Small intestine (tissue), 7 donors: ENCODE results near the gene MOGAT3. TPM values are rescaled to one million over a fixed set of nuclear protein-coding genes. Genes with fewer than 3 reads are reported as not detected.

ENCODE experiments used
- DNase-seq, 2 donors: peaks; one replicate each; pipeline versions ENCODE4 v3.0.0 to v3.0.0-alpha.2; 2013
- FAIRE-seq: peaks from 2 replicates; lab custom pipeline; 2012; peaks lifted over from hg19 to GRCh38; lab: Jason Lieb, UNC
- H3K27ac ChIP-seq, 3 donors: one replicate each; pipeline ENCODE4 v1.5.1; 2013; ENCODE audit warnings: low read length in 2 of 3, mild to moderate bottlenecking in 2 of 3, control low read depth in 1 of 3, inconsistent platforms in 1 of 3, low read depth in 1 of 3, moderate library complexity in 1 of 3
- H3K27me3 ChIP-seq, 3 donors: one replicate each; pipeline ENCODE4 v1.6.1; 2013; ENCODE audit warnings: low read length in 3 of 3, inconsistent platforms in 1 of 3; ENCODE audit not compliant: control insufficient read depth in 3 of 3, insufficient read depth in 3 of 3
- H3K36me3 ChIP-seq, 3 donors: one replicate each; pipeline ENCODE4 v1.6.1; 2013; ENCODE audit warnings: low read length in 3 of 3, inconsistent platforms in 1 of 3, low read depth in 1 of 3, mild to moderate bottlenecking in 1 of 3, moderate library complexity in 1 of 3; ENCODE audit not compliant: control insufficient read depth in 3 of 3, insufficient read depth in 2 of 3
- H3K4me1 ChIP-seq, 3 donors: one replicate each; pipeline ENCODE4 v1.6.1; 2013; ENCODE audit warnings: low read length in 2 of 3, inconsistent platforms in 1 of 3, low read depth in 1 of 3, mild to moderate bottlenecking in 1 of 3, moderate library complexity in 1 of 3; ENCODE audit not compliant: control insufficient read depth in 3 of 3, insufficient read depth in 2 of 3
- H3K4me3 ChIP-seq, 3 donors: one replicate each; pipeline ENCODE4 v1.5.1; 2013; ENCODE audit warnings: low read length in 3 of 3, control low read depth in 1 of 3, inconsistent platforms in 1 of 3, low read depth in 1 of 3, mild to moderate bottlenecking in 1 of 3, moderate library complexity in 1 of 3
- H3K9me3 ChIP-seq, 2 donors: one replicate each; pipeline ENCODE4 v1.6.1; 2013; ENCODE audit warnings: low read depth in 1 of 2, low read length in 1 of 2; ENCODE audit not compliant: control insufficient read depth in 2 of 2, insufficient read depth in 1 of 2
- WGBS, 3 donors: extraction: QIAGEN DNeasy Blood & Tissue Kit; methylation state at CpG; one replicate each; pipeline ENCODE4 v1.1.7; 2013; 5-methylcytosine and 5-hydroxymethylcytosine counted together
- polyA plus RNA-seq, 4 donors: library from polyadenylated mRNA; stranded (reverse) in 3 of 4; unstranded in 1 of 4; fragments of 200-250 nt in 3 of 4; fragments of 120-200 nt in 1 of 4; gene quantifications; one replicate each; pipeline versions ENCODE4 v1.2.1 to v1.2.3, GENCODE V29; 2013
- donor health status: healthy with polysubstance abuse.
- donor health status: control.
- donor health status: control.
- donor health status: Bipolar disorder and iron deficiency.
- donor health status: healthy.

Gene MOGAT3
- polyA plus RNA-seq, 4 donors = 15.4 to 69.3 (median 61.1) TPM

- Histone ChIP-seq H3K4me3 (peak within 1 kb of the TSS in 1 of 3 donors; percentile 13), H3K4me1 (peaks cover 0 to 7% (median 3%) of the 10 kb centered on the region in 3 donors), H3K9me3 (no peaks in the 10 kb centered on the region), H3K27me3 (peaks cover 10 to 68% (median 32%) of the 10 kb centered on the region in 3 donors), H3K27ac (no peak within 1 kb of the TSS), H3K36me3 (no peaks in the 10 kb centered on the region)
- DNase-seq (no peak), FAIRE-seq (no peak)
- WGBS, 3 donors = 2 to 3% (median 3%) methylated on average over 21 to 56 of the region's 56 CpGs
Observed at GRCh38 chr7:101180130-101180755, 20.6 kb downstream of the MOGAT3 start, which contains the start of gene NAT16. Gene NAT16 (minus strand): TSS chr7:101180293. CDS start chr7:101174807, 5,486 bp downstream.

DNA sequence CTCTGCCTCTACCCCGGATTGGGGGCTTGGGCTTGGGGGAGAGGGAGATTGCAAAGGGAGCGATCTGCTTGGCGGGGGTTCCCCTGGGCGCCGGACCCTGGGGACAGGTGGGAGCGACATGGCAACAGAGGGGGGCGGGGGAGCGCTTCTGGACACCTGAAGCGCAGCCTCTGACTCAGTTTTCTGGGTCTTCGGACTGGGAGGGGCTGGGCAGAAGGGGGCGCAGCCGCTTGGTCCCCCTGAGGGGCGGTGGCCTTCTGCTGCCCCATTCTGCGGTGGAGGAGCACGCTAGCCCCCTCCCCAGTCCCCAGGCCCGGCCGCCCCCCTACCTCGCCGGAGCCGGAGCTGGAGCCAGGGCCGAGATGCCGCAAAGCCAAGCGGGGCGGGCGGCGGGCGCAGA is 21.1 kb downstream of the MOGAT3 start:
- WGBS, 3 donors = 2 to 3% (median 3%) methylated on average over 19 to 27 of the region's 27 CpGs
- Histone ChIP-seq H3K4me3 (peak overlapping the region in 1 of 3 donors; percentile 13), H3K27me3 (peaks cover 10 to 73% (median 32%) of the 10 kb centered on the region in 3 donors), H3K36me3 (no peaks in the 10 kb centered on the region), H3K27ac (no peak overlapping the region), H3K9me3 (no peaks in the 10 kb centered on the region), H3K4me1 (peaks cover 0 to 4% (median 3%) of the 10 kb centered on the region in 3 donors)
- DNase-seq = no peak
- no peak for FAIRE-seq

- Histone ChIP-seq H3K9me3 (no peaks in the 10 kb centered on the region), H3K27me3 (peaks cover 10 to 79% (median 37%) of the 10 kb centered on the region in 3 donors), H3K36me3 (no peaks in the 10 kb centered on the region), H3K4me3 (no peak overlapping the region), H3K27ac (no peak overlapping the region), H3K4me1 (peaks cover 0 to 4% (median 3%) of the 10 kb centered on the region in 3 donors)
- DNase-seq (no peak), FAIRE-seq (no peak)
- 2 to 3% (median 2%) methylated on average over 17 to 20 of the region's 20 CpGs for WGBS, 3 donors
Observed at GRCh38 chr7:101179117-101179516, 21.7 kb downstream of the MOGAT3 start.

DNA sequence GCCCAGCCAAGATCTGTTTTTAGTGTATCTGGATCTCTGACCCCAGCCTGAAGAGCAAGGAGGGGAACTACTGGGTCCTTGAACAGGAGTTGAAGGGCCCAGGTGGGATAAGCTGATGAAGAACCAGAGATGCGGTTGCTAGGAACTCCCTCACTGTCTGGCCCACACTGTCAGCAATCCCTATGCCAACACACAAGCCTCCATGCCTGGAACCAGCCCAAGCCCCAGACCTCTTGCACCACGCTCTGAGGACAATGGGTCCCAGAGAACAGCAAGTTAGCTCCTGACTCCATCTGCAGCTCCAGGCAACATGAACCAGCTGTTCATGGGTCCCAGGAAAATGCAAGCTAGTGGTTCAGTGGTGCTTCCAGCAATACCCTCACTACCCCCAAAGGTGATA is 23.2 kb downstream of the MOGAT3 start:
- no peaks in the 10 kb centered on the region for H3K36me3 ChIP-seq
- H3K4me3 ChIP-seq = no peak overlapping the region
- no peak for DNase-seq
- H3K9me3 ChIP-seq = peaks cover 0 to 2% of the 10 kb centered on the region in 2 donors
- no peak for FAIRE-seq
- H3K4me1 ChIP-seq = peaks cover 3 to 15% (median 4%) of the 10 kb centered on the region in 3 donors
- H3K27ac ChIP-seq = no peak overlapping the region
- H3K27me3 ChIP-seq = peaks cover 10 to 94% (median 49%) of the 10 kb centered on the region in 3 donors
- 71 to 96% (median 89%) methylated on average over 2 of the region's 2 CpGs for WGBS, 3 donors

GRCh38 chr7:101175664-101176063 is 25.2 kb downstream of the MOGAT3 start:
- peaks cover 3 to 22% (median 4%) of the 10 kb centered on the region in 3 donors for H3K4me1 ChIP-seq
- peaks cover 0 to 2% of the 10 kb centered on the region in 2 donors for H3K9me3 ChIP-seq
- no peak for FAIRE-seq
- DNase-seq = peak in 1 of 2 donors; percentile 51
- WGBS, 3 donors = 3 to 12% (median 10%) methylated on average over 3 of the region's 3 CpGs
- no peak overlapping the region for H3K27ac ChIP-seq
- H3K27me3 ChIP-seq = peaks cover 17 to 99% (median 61%) of the 10 kb centered on the region in 3 donors
- no peaks in the 10 kb centered on the region for H3K36me3 ChIP-seq
- no peak overlapping the region for H3K4me3 ChIP-seq

DNA sequence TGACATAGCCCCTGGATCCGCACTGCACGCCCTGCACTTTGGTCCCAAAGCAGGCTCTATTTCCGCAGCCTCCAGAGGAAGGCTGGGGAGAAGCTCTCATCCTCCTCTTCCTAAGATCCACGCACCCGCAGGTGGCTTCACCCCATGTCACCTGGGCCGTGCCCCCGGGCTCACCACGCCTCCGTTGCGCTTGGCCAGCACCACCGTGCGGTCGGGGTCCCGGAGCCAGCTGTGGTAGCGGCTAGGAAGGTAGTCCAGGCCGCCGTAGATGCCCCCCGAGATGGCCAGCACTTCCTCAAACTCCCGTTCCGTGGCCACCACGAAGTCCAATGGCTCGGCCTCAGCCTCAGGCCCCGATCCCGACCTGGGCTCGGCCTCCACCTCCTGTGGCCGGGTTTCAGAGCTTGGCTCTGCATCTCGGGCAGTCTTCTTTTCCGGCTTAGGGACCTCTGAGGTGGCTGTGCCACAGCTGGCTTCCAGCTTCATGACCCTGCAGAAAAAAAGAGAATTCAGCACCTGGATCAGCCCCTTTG is 26.4 kb downstream of the MOGAT3 start:
- Histone ChIP-seq H3K9me3 (peaks cover 0 to 2% of the 10 kb centered on the region in 2 donors), H3K27ac (no peak overlapping the region), H3K4me1 (peaks cover 0 to 25% (median 4%) of the 10 kb centered on the region in 3 donors), H3K4me3 (no peak overlapping the region), H3K36me3 (no peaks in the 10 kb centered on the region), H3K27me3 (peaks cover 11 to 99% (median 63%) of the 10 kb centered on the region in 3 donors)
- WGBS, 3 donors = 6 to 20% (median 16%) methylated on average over 27 to 28 of the region's 28 CpGs
- DNase-seq (no peak), FAIRE-seq (no peak)

DNA sequence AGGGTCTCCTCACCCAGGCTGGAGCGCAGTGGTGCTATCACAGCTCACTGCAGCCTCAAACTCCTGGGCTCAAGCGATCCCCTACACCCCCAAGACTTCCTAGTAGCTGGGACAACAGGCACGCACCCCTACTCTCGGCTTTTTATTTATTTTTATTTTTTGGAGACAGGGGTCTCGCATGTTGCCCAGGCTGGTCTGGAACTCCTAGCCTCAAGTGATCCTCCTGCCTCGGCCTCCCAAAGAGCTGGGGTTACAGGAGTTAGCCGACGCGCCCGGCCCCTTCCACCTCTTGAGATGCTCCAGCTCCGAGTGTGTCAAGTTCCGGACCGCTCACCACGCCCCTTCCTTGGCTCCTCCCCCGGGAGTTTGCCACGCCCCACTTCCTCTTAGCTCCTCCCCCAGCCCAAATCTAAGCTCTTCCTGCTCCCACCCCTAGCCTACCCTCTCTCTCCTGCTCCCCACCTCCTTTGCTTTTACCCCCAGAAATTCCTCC is 27.0 kb downstream of the MOGAT3 start:
- H3K4me1 ChIP-seq = peaks cover 0 to 26% (median 4%) of the 10 kb centered on the region in 3 donors
- DNase-seq = peak in 1 of 2 donors; percentile 58

GRCh38 chr7:101172854-101173751 is 27.7 kb downstream of the MOGAT3 start:
- Histone ChIP-seq H3K4me1 (peaks cover 0 to 26% (median 4%) of the 10 kb centered on the region in 3 donors), H3K36me3 (no peaks in the 10 kb centered on the region), H3K4me3 (no peak overlapping the region), H3K27me3 (peaks cover 11 to 100% (median 64%) of the 10 kb centered on the region in 3 donors), H3K9me3 (peaks cover 0 to 2% of the 10 kb centered on the region in 2 donors), H3K27ac (no peak overlapping the region)
- WGBS, 3 donors = 1 to 4% (median 3%) methylated on average over 35 to 53 of the region's 53 CpGs
- no peak for FAIRE-seq
- DNase-seq = peak; percentile 43 to 70

More for the DNA sequence above, 27.0 kb downstream of the MOGAT3 start:
- H3K9me3 ChIP-seq = peaks cover 0 to 2% of the 10 kb centered on the region in 2 donors
- WGBS, 3 donors = 2 to 5% (median 4%) methylated on average over 16 of the region's 16 CpGs
- no peak overlapping the region for H3K27ac ChIP-seq
- no peak for FAIRE-seq
- no peak overlapping the region for H3K4me3 ChIP-seq
- peaks cover 11 to 100% (median 65%) of the 10 kb centered on the region in 3 donors for H3K27me3 ChIP-seq
- H3K36me3 ChIP-seq = no peaks in the 10 kb centered on the region
